AG09309 (cell line): ENCODE measurements around the gene KY.

Experiments used
- DNase-seq: peaks from one replicate; pipeline ENCODE4 v3.0.0-alpha.2; 2010; ENCODE audit warnings: low read depth
- H3K4me3 ChIP-seq: 2 replicates; pipeline ENCODE4 v1.5.1; 2011; ENCODE audit warnings: mild to moderate bottlenecking, low read depth, low read length, moderate library complexity; ENCODE audit not compliant: control insufficient read depth
- CTCF ChIP-seq: IDR thresholded peaks from 2 replicates; pipeline ENCODE4 v1.5.1; 2011; ENCODE audit warnings: mild to moderate bottlenecking, low read depth, low read length, inconsistent platforms; ENCODE audit not compliant: insufficient read depth, control insufficient read depth; ENCODE audit errors: missing control alignments

The KY gene

GRCh38 chr3:134608771-134609435 is 41.9 kb downstream of the KY start:
- no peak for TF ChIP-seq CTCF
- H3K4me3 ChIP-seq: no peak overlapping the region
- no peak for DNase-seq

- no peak overlapping the region for H3K4me3 ChIP-seq
- no peak for DNase-seq
- TF ChIP-seq CTCF: no peak
These were observed 42.6 kb downstream of the KY start for GRCh38 chr3:134608023-134608770.

GRCh38 chr3:134607054-134608022 is 43.5 kb downstream of the KY start:
- no peak overlapping the region for H3K4me3 ChIP-seq
- DNase-seq: no peak
- no peak for TF ChIP-seq CTCF

- no peak for TF ChIP-seq CTCF
- no peak overlapping the region for H3K4me3 ChIP-seq
- no peak for DNase-seq
These were observed 44.5 kb downstream of the KY start for GRCh38 chr3:134606033-134607025.

- TF ChIP-seq CTCF: no peak
- DNase-seq: no peak
- no peak overlapping the region for H3K4me3 ChIP-seq
These were observed 45.3 kb downstream of the KY start for GRCh38 chr3:134605556-134605955.

GRCh38 chr3:134603956-134604355 is 46.9 kb downstream of the KY start:
- no peak for DNase-seq
- TF ChIP-seq CTCF: no peak

More at GRCh38 chr3:134603956-134604355, 46.9 kb downstream of the KY start:
- no peak overlapping the region for H3K4me3 ChIP-seq
